Esophagus (tissue), 2 donors: Measurements from ENCODE around the gene STX1A. TPM values are rescaled to one million over a fixed set of nuclear protein-coding genes. Genes with fewer than 3 reads are reported as not detected.

Experiments used
- H3K27ac ChIP-seq, 2 donors: one replicate each; pipeline ENCODE4 v1.5.1; 2013; ENCODE audit warnings: low read depth in 2 of 2, mild to moderate bottlenecking in 2 of 2, inconsistent platforms in 1 of 2, low read length in 1 of 2, moderate library complexity in 1 of 2
- H3K27me3 ChIP-seq, 2 donors: one replicate each; pipeline ENCODE4 v1.6.1; 2013; ENCODE audit warnings: low read length in 2 of 2, control low read depth in 1 of 2, mild to moderate bottlenecking in 1 of 2; ENCODE audit not compliant: insufficient read depth in 2 of 2, control insufficient read depth in 1 of 2
- H3K36me3 ChIP-seq, 2 donors: one replicate each; pipeline ENCODE4 v1.6.1; 2013; ENCODE audit warnings: low read length in 1 of 2; ENCODE audit not compliant: control insufficient read depth in 2 of 2, insufficient read depth in 2 of 2
- H3K4me1 ChIP-seq, 2 donors: one replicate each; pipeline ENCODE4 v1.6.1; 2013; ENCODE audit warnings: low read length in 1 of 2; ENCODE audit not compliant: control insufficient read depth in 2 of 2, insufficient read depth in 2 of 2
- H3K4me3 ChIP-seq, 2 donors: one replicate each; pipeline ENCODE4 v1.5.1; 2013; ENCODE audit warnings: low read length in 2 of 2, mild to moderate bottlenecking in 2 of 2, low read depth in 1 of 2, moderate library complexity in 1 of 2
- H3K9me3 ChIP-seq, 2 donors: one replicate each; pipeline ENCODE4 v1.6.1; 2013; ENCODE audit warnings: mild to moderate bottlenecking in 2 of 2, low read depth in 1 of 2, low read length in 1 of 2, moderate library complexity in 1 of 2; ENCODE audit not compliant: control insufficient read depth in 2 of 2, insufficient read depth in 1 of 2
- WGBS, 2 donors: extraction: QIAGEN DNeasy Blood & Tissue Kit; methylation state at CpG; one replicate each; pipeline ENCODE4 v1.1.7; 2013; 5-methylcytosine and 5-hydroxymethylcytosine counted together
- polyA plus RNA-seq, 2 donors: library from polyadenylated mRNA; stranded (reverse); fragments of 200-250 nt; gene quantifications; one replicate each; pipeline ENCODE4 v1.2.3, GENCODE V29; 2013
- donor health status: healthy with polysubstance abuse.
- donor health status: Bipolar disorder and iron deficiency.

STX1A gene
- polyA plus RNA-seq = 1 to 10 TPM; 1.6 to 2.4 TPM

- peak within 1 kb of the TSS in 1 of 2 donors; percentile 37 for H3K27ac ChIP-seq
- H3K4me1 ChIP-seq = peaks cover 5 to 15% of the 10 kb centered on the region in 2 donors
- no peaks in the 10 kb centered on the region for H3K27me3 ChIP-seq
- H3K36me3 ChIP-seq = no peaks in the 10 kb centered on the region
- 1% methylated on average over 59 to 96 of the region's 96 CpGs for WGBS, 2 donors
- no peaks in the 10 kb centered on the region for H3K9me3 ChIP-seq
- H3K4me3 ChIP-seq = peak within 1 kb of the TSS; percentile 50 to 63
These were observed at the start of gene STX1A for GRCh38 chr7:73718905-73719805. Gene STX1A (minus strand): TSS chr7:73719669. CDS start chr7:73719631, 38 bp downstream.

- peaks cover 0 to 7% of the 10 kb centered on the region in 2 donors for H3K9me3 ChIP-seq
- no peaks in the 10 kb centered on the region for H3K36me3 ChIP-seq
- peaks cover 0 to 17% of the 10 kb centered on the region in 2 donors for H3K4me1 ChIP-seq
- H3K27ac ChIP-seq = no peak overlapping the region
- H3K27me3 ChIP-seq = peaks cover 0 to 4% of the 10 kb centered on the region in 2 donors
- H3K4me3 ChIP-seq = no peak overlapping the region
- WGBS, 2 donors = 43 to 49% methylated on average over 49 to 53 of the region's 53 CpGs
These were observed 49.4 kb upstream of the STX1A start for GRCh38 chr7:73768641-73769480.

DNA sequence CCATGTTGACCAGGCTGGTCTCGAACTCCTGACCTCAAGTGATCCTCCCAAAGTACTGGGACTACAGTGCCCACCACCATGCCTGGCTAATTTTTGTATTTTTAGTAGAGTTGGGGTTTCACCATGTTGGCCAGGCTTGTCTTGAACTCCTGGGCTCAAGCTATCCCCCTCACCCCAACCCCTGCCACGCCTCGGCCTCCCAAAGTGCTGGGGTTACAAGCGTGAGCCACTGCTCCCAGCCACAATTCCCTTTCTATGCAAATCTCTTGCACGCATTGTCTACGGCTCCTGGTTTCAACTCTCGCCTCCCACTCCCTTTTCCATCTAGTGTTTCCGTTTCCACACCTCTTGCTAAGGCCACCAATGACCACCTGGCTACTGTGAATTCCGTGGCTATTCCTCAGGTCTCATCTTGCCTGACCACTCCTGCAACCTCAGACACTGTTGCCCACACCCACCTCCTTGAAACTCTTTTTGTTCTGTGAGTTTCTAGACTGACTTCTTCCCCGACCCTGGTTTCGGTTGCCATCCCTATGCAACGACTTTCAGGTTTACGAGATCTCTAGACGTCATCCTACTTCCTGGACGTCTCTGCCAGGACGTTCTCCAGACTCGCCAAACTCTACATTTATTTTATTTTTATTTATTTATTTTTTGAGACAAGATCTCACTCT lies 47.2 kb upstream of the STX1A start:
- Histone ChIP-seq H3K36me3 (no peaks in the 10 kb centered on the region), H3K27ac (no peak overlapping the region), H3K27me3 (peaks cover 0 to 4% of the 10 kb centered on the region in 2 donors), H3K4me3 (no peak overlapping the region), H3K4me1 (peaks cover 0 to 15% of the 10 kb centered on the region in 2 donors), H3K9me3 (peaks cover 0 to 7% of the 10 kb centered on the region in 2 donors)
- 84 to 85% methylated on average over 17 of the region's 17 CpGs for WGBS, 2 donors

- no peak overlapping the region for H3K27ac ChIP-seq
- H3K9me3 ChIP-seq = no peaks in the 10 kb centered on the region
- H3K4me1 ChIP-seq = peaks cover 0 to 2% of the 10 kb centered on the region in 2 donors
- H3K27me3 ChIP-seq = no peaks in the 10 kb centered on the region
- 73 to 74% methylated on average over 1 of the region's 1 CpG for WGBS, 2 donors
- H3K36me3 ChIP-seq = no peaks in the 10 kb centered on the region
- no peak overlapping the region for H3K4me3 ChIP-seq
These were observed 43.2 kb upstream of the STX1A start for GRCh38 chr7:73762659-73762999.

GRCh38 chr7:73761854-73762658 lies 42.6 kb upstream of the STX1A start:
- Histone ChIP-seq H3K27ac (no peak overlapping the region), H3K36me3 (no peaks in the 10 kb centered on the region), H3K4me1 (peaks cover 0 to 2% of the 10 kb centered on the region in 2 donors), H3K9me3 (no peaks in the 10 kb centered on the region), H3K4me3 (no peak overlapping the region), H3K27me3 (no peaks in the 10 kb centered on the region)
- WGBS, 2 donors = 62 to 67% methylated on average over 8 of the region's 8 CpGs

DNA sequence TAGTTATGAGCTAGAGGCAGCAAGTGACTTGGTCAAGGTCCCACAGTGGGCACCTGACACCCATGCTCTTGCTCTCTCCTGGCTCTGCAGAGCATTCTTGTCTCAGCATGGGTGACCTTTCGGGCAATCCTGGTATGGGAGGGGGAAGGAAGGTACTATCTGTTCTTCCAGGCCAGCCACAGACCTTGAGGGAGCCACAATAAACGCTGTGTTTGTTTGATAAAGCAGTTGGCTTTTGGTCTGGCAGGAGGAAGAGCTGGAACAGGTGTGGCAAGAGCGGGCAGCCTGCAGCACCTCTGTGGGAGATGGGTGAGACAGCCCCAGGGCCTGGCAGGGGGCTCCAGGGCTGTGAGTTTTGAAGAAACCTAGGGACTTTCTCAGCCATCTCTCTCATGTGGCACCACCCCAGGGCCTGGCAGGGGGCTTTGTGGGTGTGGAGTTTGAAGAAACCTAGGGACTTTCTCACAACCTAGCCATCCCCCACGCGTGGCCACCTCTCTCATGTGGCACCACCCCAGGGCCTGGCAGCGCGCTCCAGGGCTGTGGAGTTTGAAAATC lies 39.2 kb upstream of the STX1A start:
- Histone ChIP-seq H3K36me3 (no peaks in the 10 kb centered on the region), H3K4me3 (no peak overlapping the region), H3K27ac (no peak overlapping the region), H3K4me1 (peaks cover 0 to 2% of the 10 kb centered on the region in 2 donors), H3K27me3 (no peaks in the 10 kb centered on the region), H3K9me3 (no peaks in the 10 kb centered on the region)
- WGBS, 2 donors = 61 to 74% methylated on average over 7 of the region's 7 CpGs

GRCh38 chr7:73749931-73750776 lies 30.7 kb upstream of the STX1A start:
- Histone ChIP-seq H3K27me3 (no peaks in the 10 kb centered on the region), H3K27ac (no peak overlapping the region), H3K4me1 (peaks cover 0 to 3% of the 10 kb centered on the region in 2 donors), H3K4me3 (no peak overlapping the region), H3K9me3 (no peaks in the 10 kb centered on the region), H3K36me3 (no peaks in the 10 kb centered on the region)
- 67 to 80% methylated on average over 16 of the region's 16 CpGs for WGBS, 2 donors

- 31 to 45% methylated on average over 4 of the region's 4 CpGs for WGBS, 2 donors
- Histone ChIP-seq H3K9me3 (no peaks in the 10 kb centered on the region), H3K4me3 (no peak overlapping the region), H3K27me3 (no peaks in the 10 kb centered on the region), H3K27ac (peak overlapping the region; percentile 38 to 53), H3K4me1 (peaks cover 0 to 14% of the 10 kb centered on the region in 2 donors), H3K36me3 (no peaks in the 10 kb centered on the region)
These were observed 26.9 kb upstream of the STX1A start for GRCh38 chr7:73746378-73746777.
